GM19397 (cell line): ENCODE results near the gene VCAM1.

Experiments
- ATAC-seq: cut with Tn5 transposase; IDR thresholded peaks from one replicate; pipeline ENCODE4 v1.9.1; 2021; ENCODE audit warnings: mild to moderate bottlenecking, moderate library complexity; ENCODE audit not compliant: unreplicated experiment

VCAM1 gene

GRCh38 chr1:100721526-100722207 is 2.1 kb downstream of the VCAM1 start:
- ATAC-seq, result no peak

GRCh38 chr1:100722221-100722620 is 2.7 kb downstream of the VCAM1 start:
- no peak for ATAC-seq

GRCh38 chr1:100724281-100724680 is 4.7 kb downstream of the VCAM1 start:
- no peak for ATAC-seq

DNA sequence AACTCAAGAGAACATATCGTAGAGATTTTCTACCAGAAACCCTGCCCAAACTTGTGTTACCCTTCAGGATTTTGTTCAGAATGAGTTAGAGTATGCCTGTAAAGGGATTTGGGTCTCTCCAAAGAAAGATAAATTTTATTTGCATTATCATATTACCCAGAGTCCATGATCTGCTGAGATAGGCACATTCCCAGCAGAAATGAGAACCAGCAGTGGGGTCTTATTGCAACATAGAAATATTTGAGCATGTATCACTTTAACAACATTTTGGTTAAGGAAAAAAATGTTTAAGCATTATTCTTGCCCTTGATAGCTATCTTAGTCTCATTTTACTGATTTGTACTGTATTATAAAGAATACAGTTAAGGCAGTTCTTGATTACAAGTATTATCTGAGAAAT is 10.6 kb downstream of the VCAM1 start:
- no peak for ATAC-seq

GRCh38 chr1:100731309-100731708 is 11.8 kb downstream of the VCAM1 start:
- ATAC-seq, result no peak

DNA sequence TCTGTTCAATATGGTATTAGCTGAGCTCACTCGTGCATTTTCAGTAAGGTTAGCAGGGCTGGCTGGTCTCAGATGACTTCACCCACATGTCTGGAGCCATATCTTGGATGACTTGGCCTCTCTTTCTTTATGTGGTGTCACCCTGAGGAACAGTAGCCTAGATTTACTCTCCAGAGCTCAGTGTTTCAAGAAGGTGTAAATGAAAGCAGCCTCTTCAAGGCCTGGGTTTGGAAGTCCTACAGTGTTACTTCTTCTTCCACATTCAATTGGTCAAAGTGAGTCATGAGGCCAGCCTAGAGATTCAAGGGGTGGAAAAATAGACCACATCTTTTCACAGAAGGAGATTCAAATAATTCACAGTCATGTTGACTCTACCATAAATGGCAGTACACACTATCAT is 12.2 kb downstream of the VCAM1 start:
- no peak for ATAC-seq

DNA sequence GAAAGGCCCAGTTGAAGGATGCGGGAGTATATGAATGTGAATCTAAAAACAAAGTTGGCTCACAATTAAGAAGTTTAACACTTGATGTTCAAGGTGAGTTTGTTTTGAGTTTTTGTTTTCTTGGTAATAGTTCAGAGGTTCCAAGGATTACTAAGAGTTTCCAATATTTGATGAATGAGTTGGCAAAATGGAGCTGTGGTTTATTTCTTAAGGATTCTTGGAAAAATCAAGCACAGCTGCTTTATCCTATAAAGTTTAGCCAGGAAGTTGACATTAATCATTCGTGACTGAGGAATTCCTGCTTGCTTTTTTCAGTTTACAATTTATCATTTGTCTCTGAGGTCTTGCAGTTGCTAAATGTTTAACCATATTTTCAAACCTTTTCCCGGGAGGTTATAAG is 15.1 kb downstream of the VCAM1 start:
- no peak for ATAC-seq

GRCh38 chr1:100735244-100735643 is 15.7 kb downstream of the VCAM1 start:
- no peak for ATAC-seq

- ATAC-seq, result no peak
These were observed 16.8 kb downstream of the VCAM1 start for GRCh38 chr1:100736324-100736723.

DNA sequence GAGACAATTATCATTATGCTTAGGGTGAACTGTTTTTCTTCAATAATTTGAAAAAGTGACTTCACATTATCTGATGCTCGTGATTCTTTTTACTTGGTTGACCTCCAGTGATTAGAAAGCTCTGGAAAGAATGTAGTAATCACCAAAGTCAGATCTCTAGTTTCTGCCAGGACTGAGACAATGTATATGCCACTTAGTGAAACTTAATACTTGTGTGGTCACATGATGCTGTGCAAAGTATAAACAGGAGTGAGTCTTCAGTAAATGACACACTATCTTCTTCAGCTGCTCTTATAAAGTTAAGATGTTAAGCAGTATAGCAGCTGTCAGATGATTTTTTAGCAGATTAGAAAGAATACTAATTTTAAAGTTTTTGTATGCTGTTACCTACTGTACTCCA is 17.2 kb downstream of the VCAM1 start:
- no peak for ATAC-seq

GRCh38 chr1:100746542-100746932 is 27.0 kb downstream of the VCAM1 start:
- ATAC-seq, result no peak

- ATAC-seq, result no peak
These were observed 28.2 kb downstream of the VCAM1 start for GRCh38 chr1:100747771-100748170.

GRCh38 chr1:100750005-100750885 is 30.7 kb downstream of the VCAM1 start:
- ATAC-seq, result no peak

DNA sequence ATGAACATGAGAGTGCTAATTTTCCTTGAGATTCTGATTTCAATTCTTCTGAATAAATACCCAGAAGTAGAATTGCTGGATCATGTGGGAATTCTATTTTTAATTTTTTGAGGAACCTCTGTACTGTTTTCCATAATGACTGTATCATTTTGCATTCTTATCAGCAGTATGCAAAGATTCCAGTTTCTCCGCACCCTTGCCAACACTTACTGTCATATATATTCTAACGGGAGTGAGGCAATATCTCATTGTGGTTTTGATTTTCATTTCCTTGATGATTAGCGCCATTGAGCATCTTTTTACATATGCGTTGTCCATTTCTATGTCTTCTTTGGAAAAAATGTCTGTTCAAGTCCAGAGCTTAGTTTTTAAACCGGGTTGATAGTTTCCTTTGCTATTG is 33.2 kb downstream of the VCAM1 start:
- ATAC-seq, result no peak

GRCh38 chr1:100757946-100758345 is 38.4 kb downstream of the VCAM1 start:
- no peak for ATAC-seq

DNA sequence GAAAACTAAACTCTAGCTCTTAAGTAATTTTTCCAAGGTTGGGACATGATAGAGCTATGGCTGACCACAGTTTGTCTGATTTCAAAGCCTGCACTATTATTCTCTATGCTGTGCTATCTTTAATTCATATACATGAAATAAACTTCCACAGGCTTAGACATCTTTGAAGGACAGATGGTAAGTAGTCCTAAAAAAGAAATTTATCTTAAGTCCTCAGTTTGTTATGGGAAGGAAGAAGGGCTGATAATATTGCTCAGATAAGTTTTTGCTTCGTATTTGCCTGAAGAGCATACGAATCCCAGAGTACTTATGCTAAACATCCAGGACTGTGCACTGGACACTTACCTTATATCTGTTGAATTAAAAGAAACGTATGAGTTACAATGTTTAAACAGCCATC is 39.6 kb downstream of the VCAM1 start:
- no peak for ATAC-seq

DNA sequence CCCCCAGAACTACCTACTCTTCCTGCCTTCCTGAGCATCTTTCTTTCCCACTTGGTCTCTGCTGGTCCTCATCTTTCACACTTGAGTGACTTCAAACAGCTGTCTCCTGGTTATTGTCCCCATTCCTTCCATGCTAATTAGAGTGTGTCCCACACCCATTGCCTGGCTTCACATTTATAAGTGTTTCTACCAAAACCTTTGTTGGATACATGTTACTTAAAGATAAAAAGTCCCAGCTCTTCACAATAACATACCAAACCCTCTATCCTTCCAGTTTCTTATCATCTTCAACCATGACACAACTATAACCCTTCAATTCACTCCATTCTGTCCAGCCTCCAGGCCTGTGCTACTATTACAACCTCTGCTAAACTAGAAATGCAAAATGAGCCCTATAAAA is 41.0 kb downstream of the VCAM1 start:
- ATAC-seq, result no peak

- no peak for ATAC-seq
These were observed 42.9 kb downstream of the VCAM1 start for GRCh38 chr1:100762461-100762860.

DNA sequence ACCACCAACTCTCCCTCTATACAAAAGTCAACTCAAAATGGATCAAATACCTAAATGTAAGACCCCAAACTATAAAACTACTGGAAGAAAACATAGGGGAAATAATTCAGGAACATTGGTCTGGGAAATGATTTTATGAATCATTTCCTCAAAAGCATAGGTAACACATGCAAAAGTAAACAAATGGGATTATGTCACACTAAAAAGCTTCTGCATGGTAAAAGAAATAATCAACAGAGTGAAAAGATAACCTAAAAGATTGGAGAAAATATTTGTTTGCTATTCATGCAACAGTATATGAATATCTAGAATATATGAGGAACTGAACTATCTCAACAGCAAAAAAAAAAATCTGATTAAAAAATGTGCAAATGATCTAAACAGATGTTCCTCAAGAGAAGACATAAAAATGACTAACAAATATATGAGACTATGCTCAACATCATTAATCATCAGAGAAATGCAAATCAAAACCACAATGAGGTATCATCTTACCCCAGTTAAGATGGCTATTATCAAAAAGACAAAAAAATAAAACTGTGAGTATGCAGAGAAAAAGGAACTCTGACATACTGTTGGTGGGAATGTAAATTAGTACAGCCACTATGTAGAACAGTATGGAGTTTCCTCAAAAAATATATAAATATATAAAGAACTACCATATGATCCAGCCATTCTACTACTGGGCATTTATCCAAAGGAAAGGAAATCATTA is 47.8 kb downstream of the VCAM1 start:
- no peak for ATAC-seq

GRCh38 chr1:100769323-100769722 is 49.8 kb downstream of the VCAM1 start:
- ATAC-seq, result no peak

DNA sequence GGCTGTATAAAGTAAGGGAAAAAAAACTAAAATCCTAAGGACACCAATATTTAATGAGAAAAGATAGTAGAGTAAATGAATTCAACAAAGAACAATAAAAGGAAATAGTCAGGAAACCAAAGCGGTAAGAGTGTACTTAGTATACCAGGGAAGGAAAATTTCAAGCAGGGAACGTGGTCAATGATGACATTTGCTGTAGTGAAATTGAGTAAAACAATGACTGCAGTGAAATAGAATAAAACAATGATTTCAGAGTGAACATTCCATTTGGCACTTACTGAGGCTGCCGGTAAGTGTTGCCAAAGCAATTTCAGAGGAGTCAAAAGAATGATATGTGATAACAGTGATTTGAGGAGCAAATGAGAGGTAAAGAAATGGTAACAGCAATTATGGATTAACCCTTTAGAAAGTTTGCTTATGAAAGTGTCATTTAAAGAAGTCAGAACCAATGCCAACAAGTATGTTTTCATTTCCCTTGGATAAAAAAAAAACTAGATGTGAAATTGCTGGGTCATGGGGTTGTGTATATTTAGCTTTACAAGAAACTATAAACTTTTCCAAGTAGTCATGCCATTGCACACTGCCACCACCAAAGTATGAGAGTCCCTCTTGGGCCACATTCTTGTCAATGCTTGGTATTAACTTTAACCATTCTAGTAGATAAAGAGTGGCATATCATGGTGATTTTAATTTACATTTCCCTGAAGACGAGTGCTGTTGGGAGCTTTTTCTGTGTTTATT is 50.5 kb downstream of the VCAM1 start:
- no peak for ATAC-seq
